GM10266 (cell line): ENCODE measurements around the gene CSTF1.

Experiments used
- DNase-seq: peaks from one replicate; pipeline ENCODE4 v3.0.0; 2012; ENCODE audit errors: extremely low spot score
- TF ChIP-seq, protein P1 (sequence below): IDR thresholded peaks from 2 replicates; pipeline ENCODE4 v1.5.1; 2012; ENCODE audit warnings: mild to moderate bottlenecking, low read depth; ENCODE audit not compliant: control insufficient read depth, insufficient read depth; ENCODE audit errors: missing control alignments

Gene CSTF1

DNA sequence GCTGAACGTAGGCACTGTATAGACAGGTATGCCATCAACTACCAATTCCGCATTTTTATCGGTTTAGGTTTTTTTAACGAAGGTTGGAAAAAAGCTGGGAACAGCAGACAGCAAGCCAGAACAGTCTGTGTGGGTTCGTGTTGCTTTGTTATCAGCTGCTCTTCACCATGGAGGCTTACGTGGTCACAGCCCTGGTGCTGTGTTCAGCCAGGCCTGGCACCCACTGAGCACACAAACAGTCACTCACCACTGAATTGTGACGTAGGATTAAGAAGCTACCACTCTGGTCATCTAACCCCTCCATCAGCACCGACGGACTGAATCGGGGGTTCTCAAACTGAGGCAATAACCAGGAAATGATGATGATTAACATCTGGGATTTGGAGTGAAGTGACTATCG lies 20.5 kb upstream of the CSTF1 start:
- DNase-seq: no peak
- TF ChIP-seq, protein P1, sequence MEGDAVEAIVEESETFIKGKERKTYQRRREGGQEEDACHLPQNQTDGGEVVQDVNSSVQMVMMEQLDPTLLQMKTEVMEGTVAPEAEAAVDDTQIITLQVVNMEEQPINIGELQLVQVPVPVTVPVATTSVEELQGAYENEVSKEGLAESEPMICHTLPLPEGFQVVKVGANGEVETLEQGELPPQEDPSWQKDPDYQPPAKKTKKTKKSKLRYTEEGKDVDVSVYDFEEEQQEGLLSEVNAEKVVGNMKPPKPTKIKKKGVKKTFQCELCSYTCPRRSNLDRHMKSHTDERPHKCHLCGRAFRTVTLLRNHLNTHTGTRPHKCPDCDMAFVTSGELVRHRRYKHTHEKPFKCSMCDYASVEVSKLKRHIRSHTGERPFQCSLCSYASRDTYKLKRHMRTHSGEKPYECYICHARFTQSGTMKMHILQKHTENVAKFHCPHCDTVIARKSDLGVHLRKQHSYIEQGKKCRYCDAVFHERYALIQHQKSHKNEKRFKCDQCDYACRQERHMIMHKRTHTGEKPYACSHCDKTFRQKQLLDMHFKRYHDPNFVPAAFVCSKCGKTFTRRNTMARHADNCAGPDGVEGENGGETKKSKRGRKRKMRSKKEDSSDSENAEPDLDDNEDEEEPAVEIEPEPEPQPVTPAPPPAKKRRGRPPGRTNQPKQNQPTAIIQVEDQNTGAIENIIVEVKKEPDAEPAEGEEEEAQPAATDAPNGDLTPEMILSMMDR: no peak

DNA sequence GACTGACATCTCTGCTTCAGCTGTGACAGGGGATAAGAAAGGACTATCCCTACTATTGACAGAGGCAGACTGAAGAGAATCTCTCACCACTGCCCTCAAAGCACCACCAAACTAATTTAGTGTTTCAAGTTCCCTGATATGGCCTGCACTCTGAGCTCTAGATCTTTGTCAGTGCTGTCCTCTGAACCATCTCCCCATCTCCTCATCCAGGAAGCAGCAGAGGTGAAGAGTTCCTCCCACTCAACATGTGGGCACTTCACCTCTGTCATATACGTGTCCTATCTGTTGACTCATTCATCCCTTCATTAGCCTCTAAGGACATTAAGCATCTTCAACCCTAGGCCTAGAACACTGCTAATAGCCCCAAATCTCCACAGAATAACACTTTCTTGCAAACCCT lies 19.6 kb upstream of the CSTF1 start:
- TF ChIP-seq, protein P1: no peak
- DNase-seq: no peak

DNA sequence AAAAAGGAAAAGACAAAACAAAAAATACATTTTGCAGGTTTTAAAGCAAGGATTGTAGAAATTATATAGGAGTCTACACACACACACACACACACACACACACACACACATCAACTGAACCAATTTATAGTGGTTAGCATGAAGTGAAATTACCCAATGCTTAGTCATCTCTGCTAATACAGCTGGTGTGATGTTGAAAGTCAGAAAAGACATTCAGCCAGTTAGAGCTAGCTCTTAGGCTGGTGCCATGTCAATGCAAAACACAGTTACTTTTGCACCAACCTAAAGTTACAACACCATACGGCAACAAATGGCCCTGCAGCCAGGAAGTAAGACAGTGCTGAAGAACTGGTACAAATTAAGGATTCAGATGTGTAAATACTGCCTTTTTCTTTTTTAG lies 18.5 kb upstream of the CSTF1 start:
- TF ChIP-seq, protein P1: no peak
- no peak for DNase-seq

DNA sequence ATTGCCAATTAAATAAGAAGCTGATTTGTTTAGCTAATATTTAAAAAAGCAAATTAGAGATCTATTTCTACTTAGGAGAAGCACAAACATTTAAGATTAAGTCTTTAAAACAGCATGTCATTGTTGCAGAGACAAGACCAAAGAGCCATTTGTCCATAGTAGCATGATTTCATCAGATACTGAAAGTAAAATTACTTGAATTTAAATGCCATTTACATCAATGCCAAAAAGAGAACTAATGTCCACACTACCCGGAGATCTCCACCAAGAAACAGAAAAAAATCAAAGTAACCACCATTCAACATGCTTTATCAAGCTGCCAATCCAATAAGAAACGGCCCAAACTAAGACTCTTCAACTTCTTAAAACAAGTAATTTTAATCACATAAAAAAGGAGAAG lies 16.1 kb upstream of the CSTF1 start:
- TF ChIP-seq, protein P1: no peak
- no peak for DNase-seq

DNA sequence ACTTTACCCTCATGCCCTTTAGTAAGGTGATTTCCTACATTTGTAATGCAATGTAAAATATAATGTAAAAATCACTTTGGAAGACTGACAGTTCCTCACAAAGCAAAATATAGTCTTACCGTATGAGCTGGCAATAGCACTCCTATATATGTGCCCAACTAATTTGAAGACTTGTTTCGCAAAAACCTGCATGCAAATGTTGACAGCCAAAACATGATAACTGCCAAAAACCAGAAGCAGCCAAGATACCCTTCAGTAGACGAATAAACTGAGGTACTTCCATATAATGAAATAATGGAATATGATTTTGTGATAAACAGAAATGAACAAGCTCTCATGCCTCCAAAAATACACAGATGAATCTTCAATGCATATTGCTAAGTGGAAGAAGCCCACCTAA lies 14.1 kb upstream of the CSTF1 start:
- DNase-seq: no peak
- TF ChIP-seq, protein P1: no peak

DNA sequence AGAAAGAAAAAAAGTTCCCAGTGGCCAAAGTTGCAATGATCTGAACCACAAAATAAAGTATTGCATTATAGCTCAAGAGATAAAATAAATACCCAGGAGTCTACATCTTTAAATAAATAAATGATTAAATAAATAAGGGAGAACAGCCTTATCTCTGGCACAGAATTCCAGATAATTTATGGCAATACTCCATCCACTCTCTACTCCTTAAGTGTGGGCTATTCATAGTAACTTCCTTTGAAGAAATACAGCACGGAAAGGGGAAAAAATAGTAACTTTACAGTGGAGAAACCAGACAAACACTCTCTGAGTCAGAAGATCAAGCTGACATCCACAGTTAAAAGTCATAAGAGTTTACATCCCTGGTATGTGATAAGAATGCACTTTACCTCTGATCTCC lies 12.1 kb upstream of the CSTF1 start:
- DNase-seq: no peak
- TF ChIP-seq, protein P1: no peak

DNA sequence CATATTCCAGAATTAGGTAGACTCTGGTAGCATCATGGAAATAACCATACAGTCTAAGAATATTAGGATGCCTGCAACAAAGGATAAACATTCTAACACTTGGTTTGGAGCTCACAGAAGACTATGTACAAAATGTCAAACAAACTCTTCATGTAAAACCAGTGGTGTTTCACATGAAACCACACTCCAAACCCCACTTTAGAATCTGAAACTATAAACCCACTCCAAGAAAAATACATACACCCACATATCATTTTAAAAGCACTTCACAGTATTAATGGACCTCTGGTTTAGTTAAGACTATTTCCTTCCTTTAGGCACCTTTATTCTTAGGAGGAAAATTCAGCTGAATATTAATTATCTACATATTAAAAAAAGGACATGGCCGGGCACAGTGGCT lies 10.9 kb upstream of the CSTF1 start:
- DNase-seq: no peak
- TF ChIP-seq, protein P1: no peak
